HCT116 (cell line): ENCODE results near the gene CPLX3. TPM values are rescaled to one million over a fixed set of nuclear protein-coding genes. Genes with fewer than 3 reads are reported as not detected.
A peak's percentile ranks its signal among the peaks of the same experiment; 100 is the strongest.

Experiments
- ATAC-seq: fragments of 200-7000 bp; cut with Tn5 transposase; 2 replicates; pipeline ENCODE4 v1.9.1; 2020; ENCODE audit warnings: mild to moderate bottlenecking, moderate library complexity
- BruUV-seq: library from RNA; stranded (reverse); fragments of 400-500 nt; replicated peaks from 2 replicates; lab custom pipeline; 2021; lab: Mats Ljungman, UMichigan
- CTCF ChIA-PET: fragments of 300-600 bp; sonication (Branson Sonifier 250); formaldehyde crosslinking; loops from one replicate; lab custom pipeline; 2021; ENCODE audit warnings: antibody characterized with exemption; lab: Charles Lee
- POLR2A ChIA-PET: fragments of 300-600, 350-600 bp; sonication (Branson Sonifier 250); formaldehyde crosslinking; loops from one replicate; lab custom pipeline; 2021; ENCODE audit warnings: antibody characterized with exemption; lab: Charles Lee
- RAD21 ChIA-PET, 2 experiments: fragments of 300-600 bp; sonication (Branson Sonifier 250); formaldehyde crosslinking; loops; one replicate each; lab custom pipeline; 2023; ENCODE audit warnings: low total read pairs in 2 of 2; ENCODE audit not compliant: uncharacterized antibody in 2 of 2, unreplicated experiment in 2 of 2, low non-redundant PET in 1 of 2; lab: Charles Lee
- DNase-seq: peaks from one replicate; pipeline ENCODE4 v3.0.0-alpha.2; 2010; ENCODE audit warnings: low read depth, low spot score
- H2AFZ ChIP-seq: fragments of 200-600 bp; shearing (Covaris generic), sonication (generic); 2 replicates; pipeline ENCODE4 v1.6.1; 2017; ENCODE audit warnings: low read depth, mixed run types, mixed read lengths, antibody characterized with exemption, low read length; ENCODE audit not compliant: poor library complexity, severe bottlenecking
- H3K27ac ChIP-seq: 2 replicates; pipeline ENCODE4 v1.5.1; 2012; ENCODE audit warnings: low read depth, low read length
- H3K27me3 ChIP-seq: fragments of 200-600 bp; sonication (generic); 2 replicates; pipeline ENCODE4 v1.6.1; 2016; ENCODE audit warnings: mixed run types, low read length, mixed read lengths; ENCODE audit not compliant: insufficient read depth
- H3K36me3 ChIP-seq, 2 experiments: fragments of 200-500 bp in 1 of 2; fragments of 200-600 bp in 1 of 2; sonication (Bioruptor generic) in 1 of 2; sonication (generic) in 1 of 2; 2 replicates each; pipeline versions ENCODE4 v1.5.1 to v1.6.1; 2014 to 2016; ENCODE audit warnings: low read length in 2 of 2, inconsistent platforms in 1 of 2, mixed read lengths in 1 of 2, mixed run types in 1 of 2; ENCODE audit not compliant: insufficient read depth in 2 of 2, control insufficient read depth in 1 of 2
- H3K4me1 ChIP-seq, 2 experiments: fragments of 200-600 bp in 1 of 2; sonication (generic) in 1 of 2; 2 replicates each; pipeline versions ENCODE4 v1.5.1 to v1.6.1; 2012 to 2017; ENCODE audit warnings: low read length in 2 of 2, inconsistent platforms in 1 of 2, mild to moderate bottlenecking in 1 of 2, mixed read lengths in 1 of 2, mixed run types in 1 of 2, moderate library complexity in 1 of 2; ENCODE audit not compliant: insufficient read depth in 2 of 2, control insufficient read depth in 1 of 2
- H3K4me2 ChIP-seq: fragments of 200-600 bp; sonication (generic); 2 replicates; pipeline ENCODE4 v1.6.1; 2017; ENCODE audit warnings: mixed run types, low read length, mixed read lengths
- H3K4me3 ChIP-seq, 2 experiments: fragments of 200-600 bp in 1 of 2; sonication (generic) in 1 of 2; replicated peaks in 1 of 2; 2 replicates each; pipeline ENCODE4 v1.5.1; 2011 to 2016; ENCODE audit warnings: low read length in 2 of 2, control low read depth in 1 of 2, low read depth in 1 of 2, mild to moderate bottlenecking in 1 of 2, mixed read lengths in 1 of 2, mixed run types in 1 of 2
- H3K79me2 ChIP-seq: fragments of 200-600 bp; sonication (generic); 2 replicates; pipeline ENCODE4 v1.6.1; 2017; ENCODE audit warnings: mild to moderate bottlenecking, mixed run types, low read length, moderate library complexity, mixed read lengths; ENCODE audit not compliant: insufficient read depth
- H3K9ac ChIP-seq: fragments of 200-600 bp; sonication (generic); 2 replicates; pipeline ENCODE4 v1.6.1; 2016; ENCODE audit warnings: low read length, mixed read lengths
- H3K9me2 ChIP-seq: fragments of 200-600 bp; sonication (generic), shearing (Covaris generic); 2 replicates; pipeline ENCODE4 v1.6.1; 2017; ENCODE audit warnings: mixed run types, mild to moderate bottlenecking, moderate library complexity; ENCODE audit not compliant: insufficient read depth
- H3K9me3 ChIP-seq, 2 experiments: fragments of 200-500 bp in 1 of 2; fragments of 200-600 bp in 1 of 2; sonication (Bioruptor generic) in 1 of 2; sonication (generic) in 1 of 2; 2 replicates each; pipeline ENCODE4 v1.6.1; 2014 to 2017; ENCODE audit warnings: low read length in 2 of 2, mixed read lengths in 2 of 2, inconsistent platforms in 1 of 2, low read depth in 1 of 2, mild to moderate bottlenecking in 1 of 2, mixed run types in 1 of 2, moderate library complexity in 1 of 2; ENCODE audit not compliant: control insufficient read depth in 1 of 2, insufficient read depth in 1 of 2
- H4K20me1 ChIP-seq: fragments of 200-600 bp; sonication (generic), shearing (Covaris generic); 2 replicates; pipeline ENCODE4 v1.6.1; 2017; ENCODE audit warnings: mixed run types, mild to moderate bottlenecking, moderate library complexity; ENCODE audit not compliant: insufficient read depth
- CEBPB ChIP-seq: IDR thresholded peaks from 2 replicates; pipeline ENCODE4 v1.6.1; 2012; ENCODE audit warnings: low read depth
- POLR2A ChIP-seq: IDR thresholded peaks from 2 replicates; pipeline ENCODE4 v1.7.0; 2011; ENCODE audit warnings: borderline replicate concordance; ENCODE audit not compliant: insufficient read depth, insufficient read length; ENCODE audit errors: extremely low read depth
- REST ChIP-seq: IDR thresholded peaks from 2 replicates; pipeline ENCODE4 v1.6.1; 2012; ENCODE audit warnings: low read depth
- intact Hi-C: fragments of 100-400 bp; cut with micrococcal nuclease; formaldehyde crosslinking; loops from 2 replicates; pipeline ENCODE4 v1.10.0; 2022
- total RNA-seq: library from RNA; stranded (reverse); gene quantifications from one replicate; pipeline ENCODE4 v1.2.1, GENCODE V29; 2021; ENCODE audit not compliant: unreplicated experiment

The CPLX3 gene
- total RNA-seq, 1 experiment from 2014 or later, result not detected

GRCh38 chr15:74815121-74815934, 11.1 kb upstream of the CPLX3 start:
- RAD21 ChIA-PET, result no interaction called here
- 0 out of 2 replicates have a peak overlapping the region, but pooled peaks have one; percentile 12 for H3K4me2 ChIP-seq

More at GRCh38 chr15:74815121-74815934, 11.1 kb upstream of the CPLX3 start:
- H3K9me3 ChIP-seq, result no peaks in the 10 kb centered on the region
- H3K9ac ChIP-seq, result no peak overlapping the region
- H3K79me2 ChIP-seq, result no peaks in the 10 kb centered on the region
- H3K36me3 ChIP-seq, result no peaks in the 10 kb centered on the region
- peaks cover 20 to 43% of the 10 kb centered on the region in 2 experiments for H3K4me1 ChIP-seq
- H4K20me1 ChIP-seq, result no peaks in the 10 kb centered on the region
- no peak overlapping the region for H3K27ac ChIP-seq
- BruUV-seq, result no TSS peak
- no peaks in the 10 kb centered on the region for H3K9me2 ChIP-seq
- CTCF ChIA-PET, result no interaction called here
- ATAC-seq (no peak), DNase-seq (no peak)
- no peak overlapping the region for H3K4me3 ChIP-seq
- H3K27me3 ChIP-seq, result no peaks in the 10 kb centered on the region
- no peak overlapping the region for H2AFZ ChIP-seq
- TF ChIP-seq CEBPB (no peak), REST (no peak), POLR2A (no peak)
- intact Hi-C loops, result no loop called here
- POLR2A ChIA-PET, result no interaction called here
